ENCODE results near the gene CDHR3.
A peak's percentile ranks its signal among the peaks of the same experiment; 100 is the strongest.
"Not testable (repeated sequence)": the region's sequence is repeated elsewhere in the genome, so short reads cannot be mapped to it uniquely, and the experiment has no call there.

The CDHR3 gene

GRCh38 chr7:105940109-105940508 is 23.0 kb upstream of the CDHR3 start:
- no peak overlapping the region for H3K9ac ChIP-seq (ENCODE audit: low read length)
- no peaks in the 10 kb centered on the region for H3K36me3 ChIP-seq (ENCODE audit: control insufficient read depth, insufficient read depth, low read length)
- H3K9me3 ChIP-seq (ENCODE audit: control insufficient read depth, low read length) = no peaks in the 10 kb centered on the region
- H3K4me3 ChIP-seq (ENCODE audit: low read length) = no peak overlapping the region
- H3K4me1 ChIP-seq (ENCODE audit: control insufficient read depth, insufficient read depth, low read length) = peaks cover 34% of the 10 kb centered on the region
- H3K27me3 ChIP-seq (ENCODE audit: control insufficient read depth, insufficient read depth, low read length) = no peaks in the 10 kb centered on the region

GRCh38 chr7:105941596-105941995 is 21.5 kb upstream of the CDHR3 start:
- Histone ChIP-seq H3K4me1 (ENCODE audit: control insufficient read depth, insufficient read depth, low read length) (peaks cover 20% of the 10 kb centered on the region), H3K9me3 (ENCODE audit: control insufficient read depth, low read length) (no peaks in the 10 kb centered on the region), H3K4me3 (ENCODE audit: low read length) (no peak overlapping the region), H3K9ac (ENCODE audit: low read length) (no peak overlapping the region), H3K27me3 (ENCODE audit: control insufficient read depth, insufficient read depth, low read length) (no peaks in the 10 kb centered on the region), H3K36me3 (ENCODE audit: control insufficient read depth, insufficient read depth, low read length) (no peaks in the 10 kb centered on the region)

GRCh38 chr7:105943486-105943885 is 19.6 kb upstream of the CDHR3 start:
- Histone ChIP-seq H3K27me3 (ENCODE audit: control insufficient read depth, insufficient read depth, low read length) (no peaks in the 10 kb centered on the region), H3K9me3 (ENCODE audit: control insufficient read depth, low read length) (no peaks in the 10 kb centered on the region), H3K4me1 (ENCODE audit: control insufficient read depth, insufficient read depth, low read length) (peaks cover 9% of the 10 kb centered on the region), H3K36me3 (ENCODE audit: control insufficient read depth, insufficient read depth, low read length) (no peaks in the 10 kb centered on the region), H3K9ac (ENCODE audit: low read length) (no peak overlapping the region), H3K4me3 (ENCODE audit: low read length) (no peak overlapping the region)

- Histone ChIP-seq H3K4me3 (ENCODE audit: low read length) (no peak overlapping the region), H3K9me3 (ENCODE audit: control insufficient read depth, low read length) (no peaks in the 10 kb centered on the region)
These were observed 17.2 kb upstream of the CDHR3 start for GRCh38 chr7:105945848-105946247.

GRCh38 chr7:105951597-105951996 is 11.5 kb upstream of the CDHR3 start:
- Histone ChIP-seq H3K4me3 (ENCODE audit: low read length) (no peak overlapping the region), H3K9me3 (ENCODE audit: control insufficient read depth, low read length) (no peaks in the 10 kb centered on the region), H3K36me3 (ENCODE audit: control insufficient read depth, insufficient read depth, low read length) (no peaks in the 10 kb centered on the region), H3K4me1 (ENCODE audit: control insufficient read depth, insufficient read depth, low read length) (peaks cover 6% of the 10 kb centered on the region), H3K9ac (ENCODE audit: low read length) (no peak overlapping the region), H3K27me3 (ENCODE audit: control insufficient read depth, insufficient read depth, low read length) (no peaks in the 10 kb centered on the region)

More at GRCh38 chr7:105945848-105946247, 17.2 kb upstream of the CDHR3 start:
- Histone ChIP-seq H3K9ac (ENCODE audit: low read length) (no peak overlapping the region), H3K27me3 (ENCODE audit: control insufficient read depth, insufficient read depth, low read length) (no peaks in the 10 kb centered on the region), H3K36me3 (ENCODE audit: control insufficient read depth, insufficient read depth, low read length) (no peaks in the 10 kb centered on the region), H3K4me1 (ENCODE audit: control insufficient read depth, insufficient read depth, low read length) (no peaks in the 10 kb centered on the region)

- Histone ChIP-seq H3K36me3 (ENCODE audit: control insufficient read depth, insufficient read depth, low read length) (no peaks in the 10 kb centered on the region), H3K9ac (ENCODE audit: low read length) (no peak overlapping the region), H3K4me1 (ENCODE audit: control insufficient read depth, insufficient read depth, low read length) (peaks cover 6% of the 10 kb centered on the region), H3K9me3 (ENCODE audit: control insufficient read depth, low read length) (no peaks in the 10 kb centered on the region), H3K4me3 (ENCODE audit: low read length) (no peak overlapping the region), H3K27me3 (ENCODE audit: control insufficient read depth, insufficient read depth, low read length) (no peaks in the 10 kb centered on the region)
These were observed 10.0 kb upstream of the CDHR3 start for GRCh38 chr7:105952917-105953595.

- Histone ChIP-seq H3K9ac (ENCODE audit: low read length) (no peak overlapping the region), H3K9me3 (ENCODE audit: control insufficient read depth, low read length) (no peaks in the 10 kb centered on the region), H3K4me3 (ENCODE audit: low read length) (no peak overlapping the region), H3K4me1 (ENCODE audit: control insufficient read depth, insufficient read depth, low read length) (peaks cover 6% of the 10 kb centered on the region), H3K27me3 (ENCODE audit: control insufficient read depth, insufficient read depth, low read length) (no peaks in the 10 kb centered on the region), H3K36me3 (ENCODE audit: control insufficient read depth, insufficient read depth, low read length) (no peaks in the 10 kb centered on the region)
These were observed 8.4 kb upstream of the CDHR3 start for GRCh38 chr7:105954711-105955110.

GRCh38 chr7:105955651-105956466 is 7.2 kb upstream of the CDHR3 start:
- not testable (repeated sequence) for H3K27me3 ChIP-seq (ENCODE audit: control insufficient read depth, insufficient read depth, low read length); H3K9ac ChIP-seq (ENCODE audit: low read length); H3K4me3 ChIP-seq (ENCODE audit: low read length); H3K9me3 ChIP-seq (ENCODE audit: control insufficient read depth, low read length); H3K36me3 ChIP-seq (ENCODE audit: control insufficient read depth, insufficient read depth, low read length); H3K4me1 ChIP-seq (ENCODE audit: control insufficient read depth, insufficient read depth, low read length)

GRCh38 chr7:105958012-105958411 is 5.1 kb upstream of the CDHR3 start:
- no peaks in the 10 kb centered on the region for H3K27me3 ChIP-seq (ENCODE audit: control insufficient read depth, insufficient read depth, low read length)
- no peak overlapping the region for H3K9ac ChIP-seq (ENCODE audit: low read length)
- H3K9me3 ChIP-seq (ENCODE audit: control insufficient read depth, low read length) = no peaks in the 10 kb centered on the region
- H3K4me3 ChIP-seq (ENCODE audit: low read length) = no peak overlapping the region
- H3K36me3 ChIP-seq (ENCODE audit: control insufficient read depth, insufficient read depth, low read length) = no peaks in the 10 kb centered on the region
- H3K4me1 ChIP-seq (ENCODE audit: control insufficient read depth, insufficient read depth, low read length) = peaks cover 16% of the 10 kb centered on the region

- H3K4me1 ChIP-seq (ENCODE audit: control insufficient read depth, insufficient read depth, low read length) = peaks cover 23% of the 10 kb centered on the region
- no peaks in the 10 kb centered on the region for H3K27me3 ChIP-seq (ENCODE audit: control insufficient read depth, insufficient read depth, low read length)
- peak overlapping the region; percentile 42 for H3K9ac ChIP-seq (ENCODE audit: low read length)
- H3K9me3 ChIP-seq (ENCODE audit: control insufficient read depth, low read length) = no peaks in the 10 kb centered on the region
- H3K4me3 ChIP-seq (ENCODE audit: low read length) = no peak overlapping the region
- no peaks in the 10 kb centered on the region for H3K36me3 ChIP-seq (ENCODE audit: control insufficient read depth, insufficient read depth, low read length)
These were observed 711 bp upstream of the CDHR3 start for GRCh38 chr7:105962353-105962752.

GRCh38 chr7:105971845-105972244 is 8.8 kb downstream of the CDHR3 start:
- Histone ChIP-seq H3K9ac (ENCODE audit: low read length) (no peak overlapping the region), H3K9me3 (ENCODE audit: control insufficient read depth, low read length) (no peaks in the 10 kb centered on the region), H3K36me3 (ENCODE audit: control insufficient read depth, insufficient read depth, low read length) (no peaks in the 10 kb centered on the region), H3K4me3 (ENCODE audit: low read length) (no peak overlapping the region), H3K27me3 (ENCODE audit: control insufficient read depth, insufficient read depth, low read length) (no peaks in the 10 kb centered on the region), H3K4me1 (ENCODE audit: control insufficient read depth, insufficient read depth, low read length) (no peaks in the 10 kb centered on the region)

- no peaks in the 10 kb centered on the region for H3K36me3 ChIP-seq (ENCODE audit: control insufficient read depth, insufficient read depth, low read length)
- no peaks in the 10 kb centered on the region for H3K4me1 ChIP-seq (ENCODE audit: control insufficient read depth, insufficient read depth, low read length)
- H3K27me3 ChIP-seq (ENCODE audit: control insufficient read depth, insufficient read depth, low read length) = no peaks in the 10 kb centered on the region
- H3K4me3 ChIP-seq (ENCODE audit: low read length) = no peak overlapping the region
- H3K9ac ChIP-seq (ENCODE audit: low read length) = no peak overlapping the region
- no peaks in the 10 kb centered on the region for H3K9me3 ChIP-seq (ENCODE audit: control insufficient read depth, low read length)
These were observed 9.2 kb downstream of the CDHR3 start for GRCh38 chr7:105972276-105972675.

Data from mucosa of stomach (tissue), 1 donor.